H1 (cell line): ENCODE measurements around the gene CHD6. TPM values are rescaled to one million over a fixed set of nuclear protein-coding genes. Genes with fewer than 3 reads are reported as not detected.

Experiments
- CTCF ChIA-PET: fragments of 300-600 bp; sonication (Branson Sonifier 250); formaldehyde crosslinking; loops from one replicate; lab custom pipeline; 2021; ENCODE audit not compliant: partially characterized antibody; lab: Charles Lee
- POLR2A ChIA-PET: fragments of 300-600 bp; sonication (Branson Sonifier 250); formaldehyde crosslinking; loops from one replicate; lab custom pipeline; 2021; ENCODE audit warnings: inconsistent platforms; ENCODE audit not compliant: partially characterized antibody; lab: Charles Lee
- DNase-seq, 2 experiments: peaks; one replicate each; pipeline versions ENCODE4 v3.0.0 to v3.0.0-alpha.2; 2010 to 2022; ENCODE audit warnings: low spot score in 2 of 2, low read depth in 1 of 2, mixed read lengths in 1 of 2
- FAIRE-seq: peaks from 2 replicates; lab custom pipeline; 2011; peaks lifted over from hg19 to GRCh38; lab: Jason Lieb, UNC
- H2AFZ ChIP-seq: 2 replicates; pipeline ENCODE4 v1.8.1; 2012; ENCODE audit warnings: low read length, inconsistent platforms
- H2AK5ac ChIP-seq: 2 replicates; pipeline ENCODE4 v1.6.1; 2013; ENCODE audit warnings: low read depth, low read length
- H2BK120ac ChIP-seq: replicated peaks from 2 replicates; pipeline ENCODE3; 2013; ENCODE audit warnings: low read depth, low read length, inconsistent platforms
- H2BK12ac ChIP-seq: 2 replicates; pipeline ENCODE4 v1.6.1; 2013; ENCODE audit warnings: low read depth, low read length
- H2BK15ac ChIP-seq: 2 replicates; pipeline ENCODE4 v1.6.1; 2013; ENCODE audit warnings: low read length
- H2BK20ac ChIP-seq: 2 replicates; pipeline ENCODE4 v1.6.1; 2013; ENCODE audit warnings: low read length
- H2BK5ac ChIP-seq: 2 replicates; pipeline ENCODE4 v1.6.1; 2013; ENCODE audit warnings: low read depth, low read length
- H3K14ac ChIP-seq: 2 replicates; pipeline ENCODE4 v1.6.1; 2013; ENCODE audit warnings: inconsistent platforms; ENCODE audit not compliant: insufficient read length
- H3K18ac ChIP-seq: 2 replicates; pipeline ENCODE4 v1.6.1; 2013; ENCODE audit warnings: low read length; ENCODE audit errors: extremely low read depth
- H3K23ac ChIP-seq: 2 replicates; pipeline ENCODE4 v1.6.1; 2013; ENCODE audit warnings: inconsistent platforms; ENCODE audit not compliant: insufficient read length
- H3K23me2 ChIP-seq: 2 replicates; pipeline ENCODE4 v1.6.1; 2013; ENCODE audit warnings: low read depth, low read length
- H3K27ac ChIP-seq: 2 replicates; pipeline ENCODE4 v1.6.1; 2011; ENCODE audit warnings: low read depth, low read length, inconsistent platforms
- H3K27me3 ChIP-seq, 4 experiments: replicated peaks in 1 of 4; 1 replicate in 1 of 4; 2 replicates in 3 of 4; pipeline versions ENCODE4 v1.6.1 to v1.8.1; 2011 to 2013; ENCODE audit warnings: low read length in 3 of 4, mild to moderate bottlenecking in 3 of 4, inconsistent platforms in 2 of 4, mixed read lengths in 2 of 4, moderate library complexity in 1 of 4; ENCODE audit not compliant: control insufficient read depth in 3 of 4, insufficient read depth in 3 of 4; ENCODE audit errors: extremely low read depth in 1 of 4
- H3K36me3 ChIP-seq, 4 experiments: 2 replicates each; pipeline versions ENCODE4 v1.6.1 to v1.8.1; 2011 to 2013; ENCODE audit warnings: mild to moderate bottlenecking in 4 of 4, low read length in 3 of 4, moderate library complexity in 2 of 4, control low read depth in 1 of 4, inconsistent platforms in 1 of 4; ENCODE audit not compliant: insufficient read depth in 4 of 4, control insufficient read depth in 2 of 4
- H3K4ac ChIP-seq: replicated peaks from 2 replicates; pipeline ENCODE3; 2013; ENCODE audit warnings: low read length, low read depth, mixed read lengths, inconsistent platforms; ENCODE audit not compliant: insufficient read length
- H3K4me1 ChIP-seq, 4 experiments: replicated peaks in 1 of 4; 1 replicate in 1 of 4; 2 replicates in 3 of 4; pipeline versions ENCODE4 v1.6.1 to v1.8.1; 2011 to 2013; ENCODE audit warnings: low read length in 3 of 4, inconsistent platforms in 2 of 4, mixed read lengths in 1 of 4; ENCODE audit not compliant: insufficient read depth in 4 of 4, control insufficient read depth in 3 of 4
- H3K4me2 ChIP-seq, 2 experiments: 2 replicates each; pipeline versions ENCODE4 v1.6.1 to v1.8.1; 2011 to 2013; ENCODE audit warnings: low read depth in 2 of 2, low read length in 2 of 2, control low read depth in 1 of 2, inconsistent platforms in 1 of 2, mild to moderate bottlenecking in 1 of 2; ENCODE audit not compliant: insufficient read depth in 1 of 2
- H3K4me3 ChIP-seq, 4 experiments: fragments of 200-600, 300-600 bp in 1 of 4; sonication (generic), shearing (Covaris generic), sonication (Bioruptor Twin) in 1 of 4; 2 replicates each; pipeline versions ENCODE4 v1.5.1 to v1.8.1; 2011 to 2016; ENCODE audit warnings: low read length in 4 of 4, low read depth in 3 of 4, control low read depth in 2 of 4, inconsistent platforms in 2 of 4, mild to moderate bottlenecking in 2 of 4, mixed read lengths in 1 of 4, moderate library complexity in 1 of 4; ENCODE audit not compliant: insufficient read depth in 2 of 4; ENCODE audit errors: extremely low read depth in 1 of 4
- H3K56ac ChIP-seq: replicated peaks from 2 replicates; pipeline ENCODE3; 2013; ENCODE audit warnings: low read depth, mild to moderate bottlenecking, mixed read lengths, low read length, inconsistent platforms; ENCODE audit not compliant: insufficient read length
- H3K79me1 ChIP-seq: 2 replicates; pipeline ENCODE4 v1.6.1; 2013; ENCODE audit warnings: low read depth, low read length, control low read depth
- H3K79me2 ChIP-seq, 2 experiments: 2 replicates each; pipeline versions ENCODE4 v1.6.1 to v1.8.1; 2012 to 2013; ENCODE audit warnings: low read length in 2 of 2, mild to moderate bottlenecking in 2 of 2, inconsistent platforms in 1 of 2; ENCODE audit not compliant: insufficient read depth in 2 of 2, control insufficient read depth in 1 of 2
- H3K9ac ChIP-seq, 4 experiments: replicated peaks in 1 of 4; 1 replicate in 1 of 4; 2 replicates in 3 of 4; pipeline versions ENCODE4 v1.6.1 to v1.8.1; 2011 to 2013; ENCODE audit warnings: low read depth in 3 of 4, low read length in 3 of 4, control low read depth in 2 of 4, mild to moderate bottlenecking in 2 of 4, moderate library complexity in 2 of 4, inconsistent platforms in 1 of 4; ENCODE audit errors: extremely low read depth in 1 of 4
- H3K9me3 ChIP-seq, 2 experiments: 2 replicates each; pipeline versions ENCODE4 v1.6.1 to v1.8.1; 2012 to 2013; ENCODE audit warnings: mild to moderate bottlenecking in 2 of 2, moderate library complexity in 2 of 2, control low read depth in 1 of 2, inconsistent platforms in 1 of 2, low read depth in 1 of 2, low read length in 1 of 2, mixed read lengths in 1 of 2; ENCODE audit not compliant: insufficient read depth in 2 of 2
- H4K20me1 ChIP-seq, 2 experiments: replicated peaks in 1 of 2; 2 replicates each; pipeline versions ENCODE3 to v1.8.1; 2011 to 2013; ENCODE audit warnings: inconsistent platforms in 2 of 2, low read length in 2 of 2, mild to moderate bottlenecking in 1 of 2; ENCODE audit not compliant: insufficient read depth in 2 of 2, control insufficient read depth in 1 of 2
- H4K5ac ChIP-seq: 2 replicates; pipeline ENCODE4 v1.6.1; 2013; ENCODE audit warnings: low read length, low read depth, mixed read lengths, inconsistent platforms; ENCODE audit not compliant: insufficient read length
- H4K8ac ChIP-seq: 2 replicates; pipeline ENCODE4 v1.8.0; 2013; ENCODE audit warnings: mild to moderate bottlenecking, moderate library complexity, low read length, inconsistent platforms; ENCODE audit not compliant: insufficient read depth; ENCODE audit errors: extremely low read depth
- H4K91ac ChIP-seq: replicated peaks from 2 replicates; pipeline ENCODE3; 2013; ENCODE audit warnings: low read length, mixed read lengths, inconsistent platforms; ENCODE audit not compliant: insufficient read length
- BRCA1 ChIP-seq: IDR thresholded peaks from 2 replicates; pipeline ENCODE4 v1.6.1; 2012; ENCODE audit warnings: low read depth, low read length, improper control_type of control experiment
- CBX5 ChIP-seq: fragments of 300-800, 300-1000 bp; sonication (generic); IDR thresholded peaks from 2 replicates; pipeline ENCODE4 v1.7.1; 2016; ENCODE audit warnings: antibody characterized with exemption, low read length, low read depth
- FOSL1 ChIP-seq: IDR thresholded peaks from 2 replicates; pipeline ENCODE4 v1.6.1; 2011; ENCODE audit warnings: mild to moderate bottlenecking, low read depth, low read length, moderate library complexity; ENCODE audit not compliant: insufficient read depth
- JUND ChIP-seq: IDR thresholded peaks from 2 replicates; pipeline ENCODE4 v1.6.1; 2011; ENCODE audit warnings: mild to moderate bottlenecking, improper control_type of control experiment, low read length
- SAP30 ChIP-seq: fragments of 300-600 bp; sonication (generic); IDR thresholded peaks from 2 replicates; pipeline ENCODE4 v1.7.1; 2012; ENCODE audit warnings: low read length, moderate library complexity, mild to moderate bottlenecking, inconsistent platforms; ENCODE audit not compliant: insufficient read depth, insufficient replicate concordance
- SRF ChIP-seq: IDR thresholded peaks from 2 replicates; pipeline ENCODE4 v1.6.1; 2011; ENCODE audit warnings: mild to moderate bottlenecking, low read depth, low read length, moderate library complexity
- WGBS, 2 experiments: shearing (Covaris generic) in 1 of 2; methylation state at CpG; one replicate each; pipeline versions ENCODE4 v1.1.6 to v1.1.7; 2013 to 2015; ENCODE audit warnings: low lambda C conversion rate in 2 of 2, mixed read lengths in 2 of 2, inconsistent platforms in 1 of 2, low coverage in 1 of 2, missing lambda C conversion rate in 1 of 2; ENCODE audit not compliant: insufficient replicate concordance in 2 of 2, insufficient coverage in 1 of 2, insufficient read length in 1 of 2; ENCODE audit errors: extremely low coverage in 1 of 2, missing lambda C conversion rate in 1 of 2; 5-methylcytosine and 5-hydroxymethylcytosine counted together
- polyA plus RNA-seq, 7 experiments: library from polyadenylated mRNA; depleted of rRNA in 3 of 7; stranded (reverse) in 5 of 7; unstranded in 2 of 7; fragments of >200 nt in 5 of 7; fragments of 200-250 nt in 2 of 7; gene quantifications; 1 replicate in 5 of 7; 2 replicates in 1 of 7; 4 replicates in 1 of 7; pipeline versions ENCODE4 v1.2.1 to v1.2.3, GENCODE V29; 2011 to 2013; ENCODE audit warnings: missing spikeins in 2 of 7, mixed read lengths in 2 of 7
- total RNA-seq: library from RNA; stranded (reverse); fragmentation: NEBNext Ultra II Directional; extraction: Animal tissue kit (Norgen Biotek cat#: 25700); gene quantifications from 2 replicates; pipeline ENCODE4 v1.2.1, GENCODE V29; 2021
- TF ChIP-seq, protein P1 (sequence below): IDR thresholded peaks from 2 replicates; pipeline ENCODE4 v1.6.1; 2012; ENCODE audit warnings: inconsistent platforms
- TF ChIP-seq, protein P2 (sequence below): IDR thresholded peaks from 2 replicates; pipeline ENCODE4 v1.6.1; 2011; ENCODE audit warnings: low read length, improper control_type of control experiment
- TF ChIP-seq, protein P3 (sequence below): IDR thresholded peaks from 2 replicates; pipeline ENCODE4 v1.6.1; 2012; ENCODE audit warnings: inconsistent platforms

The CHD6 gene
- total and polyA plus RNA-seq, 2 of the 8 experiments (the other 6 are each of a cell fraction or from before 2014, with no cell fraction given), result 11.1 to 62.9 TPM

DNA sequence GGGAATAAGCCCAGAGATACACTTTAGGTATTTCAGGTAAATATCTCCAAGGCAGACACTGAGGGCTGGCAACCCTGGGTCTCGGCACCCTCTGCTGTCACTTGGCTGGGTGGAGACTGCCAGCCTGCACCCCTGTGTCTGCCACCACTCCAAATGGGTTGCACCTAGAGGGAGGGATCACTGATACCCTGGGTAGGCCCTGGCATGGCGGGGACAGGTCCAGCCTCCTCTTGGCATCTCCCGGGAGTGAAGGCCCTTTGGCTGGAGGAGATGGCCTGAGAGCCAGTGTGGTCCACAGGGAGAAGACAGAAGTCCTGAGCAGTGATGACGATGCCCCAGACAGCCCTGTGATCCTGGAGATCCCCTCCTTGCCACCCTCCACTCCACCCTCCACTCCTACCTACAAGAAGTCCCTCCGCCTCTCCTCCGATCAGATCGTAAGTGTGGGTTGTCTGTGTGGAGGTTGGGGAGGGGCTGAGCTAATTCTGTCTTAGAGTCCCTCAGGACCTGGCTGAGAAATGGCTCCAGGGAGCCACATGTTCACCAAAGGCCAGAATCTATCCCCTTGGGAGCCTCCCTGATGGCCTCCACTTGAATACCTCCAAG lies 262.5 kb downstream of the CHD6 start:
- FAIRE-seq (no peak), DNase-seq (no peak)
- no peaks in the 10 kb centered on the region for H3K27me3 ChIP-seq
- H4K8ac ChIP-seq, result no peak overlapping the region
- H3K18ac ChIP-seq, result no peak overlapping the region
- no peaks in the 10 kb centered on the region for H3K79me2 ChIP-seq
- no peak overlapping the region for H2BK120ac ChIP-seq
- H3K4me3 ChIP-seq, result no peak overlapping the region
- H3K4ac ChIP-seq, result no peak overlapping the region
- no peak overlapping the region for H2BK15ac ChIP-seq
- H4K20me1 ChIP-seq, result peaks cover 0 to 3% of the 10 kb centered on the region in 2 experiments
- H2BK5ac ChIP-seq, result no peak overlapping the region
- no peaks in the 10 kb centered on the region for H3K23me2 ChIP-seq
- no peak overlapping the region for H3K23ac ChIP-seq
- H3K79me1 ChIP-seq, result no peaks in the 10 kb centered on the region
- H3K9me3 ChIP-seq, result no peaks in the 10 kb centered on the region
- H3K4me2 ChIP-seq, result no peak overlapping the region
- H3K9ac ChIP-seq, result no peak overlapping the region
- WGBS, 2 experiments, result 83% methylated on average over 7 of the region's 7 CpGs; no CpG with 5 or more reads in 1 of the 2 experiments
- no peak overlapping the region for H3K27ac ChIP-seq
- ChIA-PET POLR2A (interaction anchor here (0.5 to 1.3 kb wide), 4 partner anchors 9 to 368 kb away, joined by 3 read pairs; no protein-coding TSS in a partner anchor), CTCF (interaction anchor here (1.0 to 2.2 kb wide), 4 partner anchors 15 to 183 kb away, joined by 3 to 8 read pairs (median 4); partner anchors contain the start of gene LPIN3)
- no peak overlapping the region for H4K91ac ChIP-seq
- no peak overlapping the region for H2BK12ac ChIP-seq
- no peak overlapping the region for H3K56ac ChIP-seq
- no peak overlapping the region for H2BK20ac ChIP-seq
- H3K36me3 ChIP-seq, result no peaks in the 10 kb centered on the region
- H4K5ac ChIP-seq, result no peak overlapping the region
- H2AK5ac ChIP-seq, result no peak overlapping the region
- no peak overlapping the region for H3K14ac ChIP-seq
- no peak overlapping the region for H2AFZ ChIP-seq
- H3K4me1 ChIP-seq, result no peaks in the 10 kb centered on the region
- TF ChIP-seq BRCA1 (no peak), CBX5 (no peak), JUND (no peak), FOSL1 (no peak), SRF (no peak), SAP30 (no peak)
- TF ChIP-seq, protein P1, sequence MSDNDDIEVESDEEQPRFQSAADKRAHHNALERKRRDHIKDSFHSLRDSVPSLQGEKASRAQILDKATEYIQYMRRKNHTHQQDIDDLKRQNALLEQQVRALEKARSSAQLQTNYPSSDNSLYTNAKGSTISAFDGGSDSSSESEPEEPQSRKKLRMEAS, result no peak
- TF ChIP-seq, protein P2, sequence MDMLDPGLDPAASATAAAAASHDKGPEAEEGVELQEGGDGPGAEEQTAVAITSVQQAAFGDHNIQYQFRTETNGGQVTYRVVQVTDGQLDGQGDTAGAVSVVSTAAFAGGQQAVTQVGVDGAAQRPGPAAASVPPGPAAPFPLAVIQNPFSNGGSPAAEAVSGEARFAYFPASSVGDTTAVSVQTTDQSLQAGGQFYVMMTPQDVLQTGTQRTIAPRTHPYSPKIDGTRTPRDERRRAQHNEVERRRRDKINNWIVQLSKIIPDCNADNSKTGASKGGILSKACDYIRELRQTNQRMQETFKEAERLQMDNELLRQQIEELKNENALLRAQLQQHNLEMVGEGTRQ, result no peak
- TF ChIP-seq, protein P3, sequence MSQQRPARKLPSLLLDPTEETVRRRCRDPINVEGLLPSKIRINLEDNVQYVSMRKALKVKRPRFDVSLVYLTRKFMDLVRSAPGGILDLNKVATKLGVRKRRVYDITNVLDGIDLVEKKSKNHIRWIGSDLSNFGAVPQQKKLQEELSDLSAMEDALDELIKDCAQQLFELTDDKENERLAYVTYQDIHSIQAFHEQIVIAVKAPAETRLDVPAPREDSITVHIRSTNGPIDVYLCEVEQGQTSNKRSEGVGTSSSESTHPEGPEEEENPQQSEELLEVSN, result no peak
